DOHH2 (cell line): ENCODE measurements around the gene UVSSA.

Experiments used
- H3F3A ChIP-seq: fragments of 200-600 bp; sonication (generic), shearing (Covaris generic); 2 replicates; pipeline ENCODE4 v1.6.0; 2016; ENCODE audit warnings: antibody characterized with exemption, mild to moderate bottlenecking; ENCODE audit not compliant: control insufficient read depth, insufficient read depth
- H3K27ac ChIP-seq: fragments of 200-600 bp; sonication (generic); 2 replicates; pipeline ENCODE4 v1.5.1; 2014; ENCODE audit warnings: low read depth, mild to moderate bottlenecking, low read length, moderate library complexity
- H3K27me3 ChIP-seq: fragments of 200-600 bp; sonication (generic); 2 replicates; pipeline ENCODE4 v1.6.1; 2014; ENCODE audit warnings: mild to moderate bottlenecking, low read length, mixed read lengths; ENCODE audit not compliant: control insufficient read depth
- H3K36me3 ChIP-seq: fragments of 200-600 bp; sonication (generic); 2 replicates; pipeline ENCODE4 v1.6.1; 2014; ENCODE audit warnings: mild to moderate bottlenecking, low read length, moderate library complexity, mixed read lengths; ENCODE audit not compliant: control insufficient read depth
- H3K4me1 ChIP-seq: fragments of 200-600 bp; sonication (generic); 2 replicates; pipeline ENCODE4 v1.6.1; 2014; ENCODE audit warnings: mild to moderate bottlenecking, low read length, mixed read lengths; ENCODE audit not compliant: control insufficient read depth
- H3K4me2 ChIP-seq: fragments of 200-600 bp; sonication (generic); 2 replicates; pipeline ENCODE4 v1.6.0; 2014; ENCODE audit warnings: mild to moderate bottlenecking, low read length, moderate library complexity
- H3K4me3 ChIP-seq: fragments of 200-600 bp; sonication (generic); 2 replicates; pipeline ENCODE4 v1.5.1; 2014; ENCODE audit warnings: mild to moderate bottlenecking, low read length, mixed read lengths
- H3K79me2 ChIP-seq: fragments of 200-600 bp; sonication (generic); 2 replicates; pipeline ENCODE4 v1.6.1; 2014; ENCODE audit warnings: mild to moderate bottlenecking, low read length, mixed read lengths; ENCODE audit not compliant: control insufficient read depth
- H3K9me2 ChIP-seq: fragments of 200-600 bp; sonication (generic); replicated peaks from 2 replicates; pipeline ENCODE4 v1.6.1; 2014; ENCODE audit warnings: mild to moderate bottlenecking, low read length, mixed read lengths; ENCODE audit not compliant: control insufficient read depth
- H3K9me3 ChIP-seq: fragments of 200-600 bp; sonication (generic); 2 replicates; pipeline ENCODE4 v1.6.1; 2014; ENCODE audit warnings: antibody characterized with exemption, low read length, mixed read lengths; ENCODE audit not compliant: control insufficient read depth, insufficient read depth
- H4K20me1 ChIP-seq: fragments of 200-600 bp; sonication (generic); 2 replicates; pipeline ENCODE4 v1.6.0; 2014; ENCODE audit warnings: low read depth, mild to moderate bottlenecking, antibody characterized with exemption, low read length, moderate library complexity; ENCODE audit not compliant: control insufficient read depth, insufficient read depth
- CTCF ChIP-seq: fragments of 200-600 bp; sonication (generic); IDR thresholded peaks from one replicate; pipeline ENCODE4 v1.5.1; 2014; ENCODE audit warnings: antibody characterized with exemption, mild to moderate bottlenecking, low read depth, low read length; ENCODE audit not compliant: poor library complexity, severe bottlenecking
- EZH2phosphoT487 ChIP-seq: fragments of 200-600 bp; sonication (generic); IDR thresholded peaks from 2 replicates; pipeline ENCODE4 v1.6.1; 2017; ENCODE audit warnings: borderline replicate concordance, mild to moderate bottlenecking, antibody characterized with exemption, low read length, moderate library complexity, mixed read lengths

The UVSSA gene

GRCh38 chr4:1361431-1361830 is 14.4 kb downstream of the UVSSA start:
- H3K4me1 ChIP-seq: no peaks in the 10 kb centered on the region

GRCh38 chr4:1362046-1362445 is 15.0 kb downstream of the UVSSA start:
- H3K4me2 ChIP-seq: no peak overlapping the region
- H3K27me3 ChIP-seq: no peaks in the 10 kb centered on the region
- H4K20me1 ChIP-seq: no peaks in the 10 kb centered on the region
- no peaks in the 10 kb centered on the region for H3F3A ChIP-seq
- no peaks in the 10 kb centered on the region for H3K4me1 ChIP-seq
- no peak overlapping the region for H3K27ac ChIP-seq
- H3K36me3 ChIP-seq: no peaks in the 10 kb centered on the region
- no peak overlapping the region for H3K4me3 ChIP-seq
- H3K9me2 ChIP-seq: no peaks in the 10 kb centered on the region
- TF ChIP-seq EZH2phosphoT487 (no peak), CTCF (no peak)
- H3K79me2 ChIP-seq: no peaks in the 10 kb centered on the region
- H3K9me3 ChIP-seq: no peaks in the 10 kb centered on the region

More at GRCh38 chr4:1361431-1361830, 14.4 kb downstream of the UVSSA start:
- Histone ChIP-seq H3K9me2 (no peaks in the 10 kb centered on the region), H3K4me2 (no peak overlapping the region), H3K27me3 (no peaks in the 10 kb centered on the region), H3K9me3 (no peaks in the 10 kb centered on the region), H3K4me3 (no peak overlapping the region), H3K36me3 (peaks cover 3% of the 10 kb centered on the region; the same call in 1 of the 2 replicates), H3K79me2 (no peaks in the 10 kb centered on the region), H4K20me1 (no peaks in the 10 kb centered on the region), H3F3A (no peaks in the 10 kb centered on the region), H3K27ac (no peak overlapping the region)
- TF ChIP-seq EZH2phosphoT487 (no peak), CTCF (no peak)

- Histone ChIP-seq H3K9me2 (no peaks in the 10 kb centered on the region), H3K27me3 (no peaks in the 10 kb centered on the region), H3K9me3 (no peaks in the 10 kb centered on the region), H3K27ac (no peak overlapping the region), H3K4me2 (no peak overlapping the region), H3F3A (no peaks in the 10 kb centered on the region), H3K4me3 (no peak overlapping the region), H3K36me3 (no peaks in the 10 kb centered on the region), H3K4me1 (no peaks in the 10 kb centered on the region), H4K20me1 (no peaks in the 10 kb centered on the region), H3K79me2 (no peaks in the 10 kb centered on the region)
- TF ChIP-seq EZH2phosphoT487 (no peak), CTCF (no peak)
These were observed 15.5 kb downstream of the UVSSA start for GRCh38 chr4:1362521-1362920.

- Histone ChIP-seq H4K20me1 (no peaks in the 10 kb centered on the region), H3K27ac (no peak overlapping the region), H3F3A (no peaks in the 10 kb centered on the region), H3K4me2 (no peak overlapping the region), H3K4me3 (no peak overlapping the region), H3K9me3 (no peaks in the 10 kb centered on the region), H3K27me3 (no peaks in the 10 kb centered on the region), H3K79me2 (no peaks in the 10 kb centered on the region), H3K4me1 (no peaks in the 10 kb centered on the region), H3K36me3 (no peaks in the 10 kb centered on the region), H3K9me2 (no peaks in the 10 kb centered on the region)
- TF ChIP-seq CTCF (no peak), EZH2phosphoT487 (no peak)
These were observed 16.5 kb downstream of the UVSSA start for GRCh38 chr4:1363513-1363912.
